Gastrocnemius medialis (tissue), 4 donors: ENCODE data around the gene CNIH3. TPM values are rescaled to one million over a fixed set of nuclear protein-coding genes. Genes with fewer than 3 reads are reported as not detected.

Source experiments
- ATAC-seq, 2 donors: fragments of 150-250 bp; one replicate each; pipeline ENCODE4 v1.9.1; 2016
- DNase-seq, 2 donors: peaks; one replicate each; pipeline ENCODE4 v3.0.0-alpha.2; 2019
- H3K27ac ChIP-seq, 4 donors: fragments of 200-600 bp; sonication (generic); 1 replicate in 1 of 4; 2 replicates in 3 of 4; pipeline ENCODE4 v1.5.1; 2016 to 2018; ENCODE audit warnings: mild to moderate bottlenecking in 2 of 4, moderate library complexity in 1 of 4
- H3K27me3 ChIP-seq, 3 donors: fragments of 200-600 bp; sonication (generic) in 2 of 3; 1 replicate in 1 of 3; 2 replicates in 2 of 3; pipeline versions ENCODE4 v1.5.1 to v1.6.0; 2016 to 2019; ENCODE audit warnings: mild to moderate bottlenecking in 1 of 3, moderate library complexity in 1 of 3
- H3K36me3 ChIP-seq, 2 donors: fragments of 200-600 bp; sonication (generic) in 1 of 2; one replicate each; pipeline ENCODE4 v1.5.1; 2017 to 2018
- H3K4me1 ChIP-seq, 2 donors: fragments of 200-600 bp; sonication (generic) in 1 of 2; one replicate each; pipeline ENCODE4 v1.5.1; 2016 to 2017; ENCODE audit warnings: mild to moderate bottlenecking in 2 of 2
- H3K4me3 ChIP-seq, 4 donors: fragments of 200-600 bp; sonication (generic) in 3 of 4; 1 replicate in 1 of 4; 2 replicates in 3 of 4; pipeline ENCODE4 v1.5.1; 2016 to 2019; ENCODE audit warnings: mild to moderate bottlenecking in 2 of 4
- H3K9me3 ChIP-seq, 3 donors: fragments of 200-600 bp; sonication (generic) in 2 of 3; 1 replicate in 1 of 3; 2 replicates in 2 of 3; pipeline ENCODE4 v1.5.1; 2016 to 2019
- POLR2A ChIP-seq, 2 donors: fragments of 450-650 bp; IDR thresholded peaks; one replicate each; pipeline ENCODE4 v1.6.1; 2017; ENCODE audit warnings: antibody characterized with exemption in 2 of 2, mild to moderate bottlenecking in 2 of 2, moderate library complexity in 2 of 2
- in situ Hi-C, 4 donors: fragments of 200-750 bp; cut with MboI; loops; one replicate each; pipeline versions ENCODE4 v1.15.0 to v1.8.0; 2017; ENCODE audit warnings: low sequenced_read_pairs in 4 of 4
- intact Hi-C: fragments of 100-400 bp; cut with DNase I; formaldehyde crosslinking; loops from one replicate; pipeline ENCODE4 v1.15.1; 2023; ENCODE audit warnings: low total_unique reads
- total RNA-seq, 4 donors: library from RNA; depleted of rRNA; stranded (reverse); fragments of >200 nt; gene quantifications; one replicate each; pipeline versions ENCODE4 v1.1.0 to v1.2.3, GENCODE V29; 2016
- TF ChIP-seq, protein P1 (sequence below), 5 experiments: fragments of 450-650 bp in 3 of 5; fragments of 200-600 bp in 2 of 5; sonication (generic) in 2 of 5; IDR thresholded peaks in 4 of 5; conservative IDR thresholded peaks in 1 of 5; 1 replicate in 4 of 5; 2 replicates in 1 of 5; pipeline ENCODE4 v1.5.1; 2016 to 2019; ENCODE audit warnings: antibody characterized with exemption in 5 of 5, mild to moderate bottlenecking in 3 of 5, moderate library complexity in 3 of 5

The CNIH3 gene
- total RNA-seq, 4 donors from 2014 or later: 0.95 to 1.6 (median 1.5) TPM; not detected in 1

GRCh38 chr1:224767676-224768075 lies 151.6 kb downstream of the CNIH3 start:
- H3K4me3 ChIP-seq: no peak overlapping the region
- DNase-seq (no peak), ATAC-seq (no peak)
- no peaks in the 10 kb centered on the region for H3K4me1 ChIP-seq
- H3K27ac ChIP-seq: no peak overlapping the region
- in situ Hi-C loops (no loop called here), intact Hi-C loops (no loop called here)
- no peaks in the 10 kb centered on the region for H3K9me3 ChIP-seq
- no peak for TF ChIP-seq POLR2A (IDR thresholded peaks at IDR 0.05)
- TF ChIP-seq, protein P1, sequence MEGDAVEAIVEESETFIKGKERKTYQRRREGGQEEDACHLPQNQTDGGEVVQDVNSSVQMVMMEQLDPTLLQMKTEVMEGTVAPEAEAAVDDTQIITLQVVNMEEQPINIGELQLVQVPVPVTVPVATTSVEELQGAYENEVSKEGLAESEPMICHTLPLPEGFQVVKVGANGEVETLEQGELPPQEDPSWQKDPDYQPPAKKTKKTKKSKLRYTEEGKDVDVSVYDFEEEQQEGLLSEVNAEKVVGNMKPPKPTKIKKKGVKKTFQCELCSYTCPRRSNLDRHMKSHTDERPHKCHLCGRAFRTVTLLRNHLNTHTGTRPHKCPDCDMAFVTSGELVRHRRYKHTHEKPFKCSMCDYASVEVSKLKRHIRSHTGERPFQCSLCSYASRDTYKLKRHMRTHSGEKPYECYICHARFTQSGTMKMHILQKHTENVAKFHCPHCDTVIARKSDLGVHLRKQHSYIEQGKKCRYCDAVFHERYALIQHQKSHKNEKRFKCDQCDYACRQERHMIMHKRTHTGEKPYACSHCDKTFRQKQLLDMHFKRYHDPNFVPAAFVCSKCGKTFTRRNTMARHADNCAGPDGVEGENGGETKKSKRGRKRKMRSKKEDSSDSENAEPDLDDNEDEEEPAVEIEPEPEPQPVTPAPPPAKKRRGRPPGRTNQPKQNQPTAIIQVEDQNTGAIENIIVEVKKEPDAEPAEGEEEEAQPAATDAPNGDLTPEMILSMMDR (IDR thresholded peaks at IDR 0.05 in 4 of 5, conservative IDR thresholded peaks at IDR 0.05 in 1 of 5): no peak
- H3K36me3 ChIP-seq: no peaks in the 10 kb centered on the region
- H3K27me3 ChIP-seq: no peaks in the 10 kb centered on the region

DNA sequence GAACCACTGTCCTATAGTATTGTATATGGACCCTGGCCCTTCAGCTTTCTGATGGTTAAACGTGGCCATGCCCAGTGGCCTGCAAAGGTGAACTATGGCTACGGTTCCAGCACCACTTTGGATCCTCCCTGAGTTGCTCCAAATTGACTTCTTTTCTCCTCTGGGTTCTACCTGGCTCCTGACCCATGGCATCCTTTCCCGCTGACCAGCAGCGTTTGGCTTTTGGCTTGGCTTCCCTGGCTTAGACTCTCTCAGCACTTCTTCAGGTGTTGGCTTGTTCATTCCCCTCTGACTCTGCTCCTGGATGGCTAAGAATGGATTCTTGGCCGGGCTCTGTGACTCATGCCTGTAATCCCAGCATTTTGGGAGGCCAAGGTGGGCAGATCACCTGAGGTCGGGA lies 152.9 kb downstream of the CNIH3 start:
- Histone ChIP-seq H3K4me1 (no peaks in the 10 kb centered on the region), H3K27ac (no peak overlapping the region), H3K27me3 (no peaks in the 10 kb centered on the region), H3K9me3 (no peaks in the 10 kb centered on the region), H3K36me3 (no peaks in the 10 kb centered on the region), H3K4me3 (no peak overlapping the region)
- in situ Hi-C loops: no loop called here
- DNase-seq: no peak
- no peak for ATAC-seq
- TF ChIP-seq, protein P1 (IDR thresholded peaks at IDR 0.05 in 4 of 5, conservative IDR thresholded peaks at IDR 0.05 in 1 of 5): no peak
- no peak for TF ChIP-seq POLR2A (IDR thresholded peaks at IDR 0.05)
- intact Hi-C loops: no loop called here

GRCh38 chr1:224769452-224770335 lies 153.6 kb downstream of the CNIH3 start:
- TF ChIP-seq, protein P1 (IDR thresholded peaks at IDR 0.05 in 4 of 5, conservative IDR thresholded peaks at IDR 0.05 in 1 of 5): no peak
- no peak for TF ChIP-seq POLR2A (IDR thresholded peaks at IDR 0.05)
- in situ Hi-C loops: no loop called here
- ATAC-seq: no peak
- Histone ChIP-seq H3K4me3 (no peak overlapping the region), H3K9me3 (no peaks in the 10 kb centered on the region), H3K27ac (no peak overlapping the region), H3K27me3 (no peaks in the 10 kb centered on the region), H3K36me3 (no peaks in the 10 kb centered on the region), H3K4me1 (no peaks in the 10 kb centered on the region)
- intact Hi-C loops: no loop called here
- no peak for DNase-seq

DNA sequence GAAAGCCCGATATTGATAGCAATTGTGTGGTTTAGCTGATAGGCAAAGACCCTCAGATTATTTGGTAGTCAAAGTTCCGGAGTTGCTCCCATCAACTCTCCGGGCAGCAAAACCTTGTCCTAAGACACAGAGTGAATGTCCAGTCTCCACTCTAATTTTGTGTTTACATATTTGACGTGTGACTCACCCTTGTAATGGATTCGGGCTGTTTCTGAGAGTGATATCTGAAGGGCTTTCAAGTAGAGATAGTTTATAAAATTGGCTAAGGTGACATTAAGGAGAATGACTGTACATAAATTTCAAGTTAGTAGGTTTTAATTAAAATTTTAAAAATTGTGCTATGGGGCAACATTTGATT lies 154.2 kb downstream of the CNIH3 start:
- no peaks in the 10 kb centered on the region for H3K27me3 ChIP-seq
- H3K36me3 ChIP-seq: no peaks in the 10 kb centered on the region
- TF ChIP-seq, protein P1 (IDR thresholded peaks at IDR 0.05 in 4 of 5, conservative IDR thresholded peaks at IDR 0.05 in 1 of 5): no peak
- TF ChIP-seq POLR2A (IDR thresholded peaks at IDR 0.05): no peak
- in situ Hi-C loops: no loop called here
- DNase-seq (no peak), ATAC-seq (no peak)
- H3K4me3 ChIP-seq: no peak overlapping the region
- no peak overlapping the region for H3K27ac ChIP-seq
- H3K9me3 ChIP-seq: no peaks in the 10 kb centered on the region
- H3K4me1 ChIP-seq: no peaks in the 10 kb centered on the region
- intact Hi-C loops: no loop called here
